PFSK-1 (cell line): Measurements from ENCODE around the gene OTULINL.

Experiments
- FOXP2 ChIP-seq: optimal IDR thresholded peaks from 2 replicates; pipeline ENCODE3; 2011; ENCODE audit warnings: borderline replicate concordance, control low read depth, inconsistent platforms; ENCODE audit not compliant: insufficient read depth; ENCODE audit errors: extremely low read length, extremely low read depth
- POLR2AphosphoS5 ChIP-seq: IDR thresholded peaks from 2 replicates; pipeline ENCODE4 v1.6.1; 2012; ENCODE audit warnings: low read depth, mild to moderate bottlenecking, control low read depth, low read length, moderate library complexity
- SIN3A ChIP-seq: IDR thresholded peaks from 2 replicates; pipeline ENCODE4 v1.6.1; 2012; ENCODE audit warnings: mild to moderate bottlenecking, low read length, moderate library complexity, borderline replicate concordance; ENCODE audit not compliant: insufficient read depth
- TAF1 ChIP-seq: IDR thresholded peaks from 2 replicates; pipeline ENCODE4 v1.6.1; 2012; ENCODE audit warnings: low read length, control low read depth, borderline replicate concordance; ENCODE audit not compliant: insufficient read depth
- TF ChIP-seq, protein P1 (sequence below), 2 experiments: IDR thresholded peaks; 2 replicates each; pipeline versions ENCODE4 v1.6.1 to v1.8.0; 2011 to 2012; ENCODE audit warnings: low read depth in 2 of 2, low read length in 2 of 2, control low read depth in 1 of 2, inconsistent platforms in 1 of 2, mild to moderate bottlenecking in 1 of 2, moderate library complexity in 1 of 2; ENCODE audit not compliant: insufficient read depth in 1 of 2

The OTULINL gene

DNA sequence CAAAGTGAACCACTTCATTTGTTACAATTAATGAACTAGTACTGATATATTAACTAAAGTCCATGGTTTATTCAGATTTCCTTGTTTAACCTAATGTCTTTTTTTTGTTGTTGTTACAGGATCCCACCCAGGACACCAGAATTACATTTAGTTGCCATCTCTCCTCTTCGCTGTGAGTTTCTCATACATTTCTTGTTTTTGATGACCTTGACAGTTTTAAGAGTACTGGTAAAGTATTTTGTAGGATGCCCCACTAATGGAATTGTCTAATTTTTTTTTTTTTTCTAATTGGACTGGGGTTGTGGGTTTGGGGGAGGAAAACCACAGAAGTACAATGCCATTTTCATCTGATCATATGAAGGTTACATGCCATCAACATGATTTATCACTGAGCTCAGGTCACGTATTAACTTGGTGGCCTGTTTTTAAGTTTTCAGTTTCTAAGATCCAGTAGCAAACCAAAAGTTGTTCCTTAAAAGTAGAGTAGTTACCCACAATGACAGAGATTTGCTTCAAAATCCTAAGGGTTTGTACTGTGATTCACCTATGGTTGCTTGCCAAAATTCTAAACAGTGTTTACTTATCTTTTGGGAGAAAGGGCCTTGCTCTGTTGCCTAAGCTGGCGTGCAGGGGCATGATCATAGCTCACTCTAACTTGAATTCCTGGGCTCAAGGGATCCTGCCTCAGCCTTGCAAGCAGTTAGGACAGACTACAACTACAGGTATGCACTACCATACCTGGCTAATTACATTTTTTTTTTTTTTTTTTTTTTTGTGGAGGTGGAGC is 78.4 kb downstream of the OTULINL start:
- TF ChIP-seq POLR2AphosphoS5 (no peak), SIN3A (no peak), FOXP2 (no peak)
- TF ChIP-seq, protein P1, sequence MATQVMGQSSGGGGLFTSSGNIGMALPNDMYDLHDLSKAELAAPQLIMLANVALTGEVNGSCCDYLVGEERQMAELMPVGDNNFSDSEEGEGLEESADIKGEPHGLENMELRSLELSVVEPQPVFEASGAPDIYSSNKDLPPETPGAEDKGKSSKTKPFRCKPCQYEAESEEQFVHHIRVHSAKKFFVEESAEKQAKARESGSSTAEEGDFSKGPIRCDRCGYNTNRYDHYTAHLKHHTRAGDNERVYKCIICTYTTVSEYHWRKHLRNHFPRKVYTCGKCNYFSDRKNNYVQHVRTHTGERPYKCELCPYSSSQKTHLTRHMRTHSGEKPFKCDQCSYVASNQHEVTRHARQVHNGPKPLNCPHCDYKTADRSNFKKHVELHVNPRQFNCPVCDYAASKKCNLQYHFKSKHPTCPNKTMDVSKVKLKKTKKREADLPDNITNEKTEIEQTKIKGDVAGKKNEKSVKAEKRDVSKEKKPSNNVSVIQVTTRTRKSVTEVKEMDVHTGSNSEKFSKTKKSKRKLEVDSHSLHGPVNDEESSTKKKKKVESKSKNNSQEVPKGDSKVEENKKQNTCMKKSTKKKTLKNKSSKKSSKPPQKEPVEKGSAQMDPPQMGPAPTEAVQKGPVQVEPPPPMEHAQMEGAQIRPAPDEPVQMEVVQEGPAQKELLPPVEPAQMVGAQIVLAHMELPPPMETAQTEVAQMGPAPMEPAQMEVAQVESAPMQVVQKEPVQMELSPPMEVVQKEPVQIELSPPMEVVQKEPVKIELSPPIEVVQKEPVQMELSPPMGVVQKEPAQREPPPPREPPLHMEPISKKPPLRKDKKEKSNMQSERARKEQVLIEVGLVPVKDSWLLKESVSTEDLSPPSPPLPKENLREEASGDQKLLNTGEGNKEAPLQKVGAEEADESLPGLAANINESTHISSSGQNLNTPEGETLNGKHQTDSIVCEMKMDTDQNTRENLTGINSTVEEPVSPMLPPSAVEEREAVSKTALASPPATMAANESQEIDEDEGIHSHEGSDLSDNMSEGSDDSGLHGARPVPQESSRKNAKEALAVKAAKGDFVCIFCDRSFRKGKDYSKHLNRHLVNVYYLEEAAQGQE (IDR thresholded peaks at IDR 0.05; ENCODE audit: insufficient read depth in 1 of 2, low read depth in 2 of 2, low read length in 2 of 2) = no peak

DNA sequence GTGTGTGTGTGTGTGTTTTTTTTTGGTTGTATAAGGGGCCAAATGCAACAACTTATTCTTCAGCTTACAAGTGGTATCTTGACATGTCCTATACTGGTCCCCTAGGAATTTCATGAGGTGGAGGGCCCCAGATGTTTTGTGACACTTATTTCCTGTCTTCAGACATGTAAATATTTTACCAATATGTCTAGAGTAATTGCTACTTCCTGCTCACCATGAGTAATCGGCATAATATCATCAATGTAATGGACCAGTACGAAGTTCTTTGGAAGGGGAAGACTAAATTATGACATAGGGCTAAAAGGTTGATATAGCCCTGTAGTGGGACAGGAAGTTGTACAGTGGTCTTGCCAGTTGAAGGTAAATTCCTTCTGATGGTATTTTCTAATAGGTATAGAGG is 79.2 kb downstream of the OTULINL start:
- TF ChIP-seq TAF1 = no peak
- no peak for TF ChIP-seq FOXP2
- TF ChIP-seq, protein P1 (IDR thresholded peaks at IDR 0.05; ENCODE audit: insufficient read depth in 1 of 2, low read depth in 2 of 2, low read length in 2 of 2) = no peak
- TF ChIP-seq POLR2AphosphoS5 = no peak
- no peak for TF ChIP-seq SIN3A
